CMK (cell line): ENCODE measurements around the gene CMTM5.
"Not testable (repeated sequence)": the region's sequence is repeated elsewhere in the genome, so short reads cannot be mapped to it uniquely, and the experiment has no call there.

Source experiments
- DNase-seq: peaks from one replicate; pipeline ENCODE4 v3.0.0-alpha.2; 2010; ENCODE audit warnings: low read depth

CMTM5 gene

DNA sequence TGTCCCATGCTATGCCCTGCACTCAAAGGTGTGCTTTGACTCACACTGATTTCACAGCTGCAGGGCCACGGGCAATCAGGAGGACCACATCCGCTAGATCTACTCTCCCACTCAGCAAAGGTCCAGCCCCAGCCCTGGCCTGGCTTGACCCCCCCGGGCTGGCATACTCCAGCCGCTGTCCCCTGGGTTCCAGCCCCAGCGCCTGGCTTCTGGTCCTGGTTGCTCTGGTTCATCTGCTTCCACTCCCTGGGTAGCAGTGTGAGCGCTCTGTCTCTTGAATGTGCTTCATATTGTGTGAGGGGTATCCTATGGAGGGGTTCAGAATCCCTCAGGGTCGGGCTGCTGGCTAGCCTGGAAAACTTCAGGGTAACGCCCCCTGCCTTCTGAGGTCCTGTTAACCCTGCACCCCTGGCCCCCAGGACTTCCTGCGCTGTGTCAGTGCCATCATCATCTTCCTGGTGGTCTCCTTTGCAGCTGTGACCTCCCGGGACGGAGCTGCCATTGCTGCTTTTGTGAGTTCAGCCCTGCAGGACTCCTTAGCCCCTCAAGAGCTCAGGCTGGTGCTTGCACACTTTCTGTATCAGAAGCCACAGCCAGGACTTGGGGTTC, 1.9 kb downstream of the CMTM5 start:
- no peak for DNase-seq

DNA sequence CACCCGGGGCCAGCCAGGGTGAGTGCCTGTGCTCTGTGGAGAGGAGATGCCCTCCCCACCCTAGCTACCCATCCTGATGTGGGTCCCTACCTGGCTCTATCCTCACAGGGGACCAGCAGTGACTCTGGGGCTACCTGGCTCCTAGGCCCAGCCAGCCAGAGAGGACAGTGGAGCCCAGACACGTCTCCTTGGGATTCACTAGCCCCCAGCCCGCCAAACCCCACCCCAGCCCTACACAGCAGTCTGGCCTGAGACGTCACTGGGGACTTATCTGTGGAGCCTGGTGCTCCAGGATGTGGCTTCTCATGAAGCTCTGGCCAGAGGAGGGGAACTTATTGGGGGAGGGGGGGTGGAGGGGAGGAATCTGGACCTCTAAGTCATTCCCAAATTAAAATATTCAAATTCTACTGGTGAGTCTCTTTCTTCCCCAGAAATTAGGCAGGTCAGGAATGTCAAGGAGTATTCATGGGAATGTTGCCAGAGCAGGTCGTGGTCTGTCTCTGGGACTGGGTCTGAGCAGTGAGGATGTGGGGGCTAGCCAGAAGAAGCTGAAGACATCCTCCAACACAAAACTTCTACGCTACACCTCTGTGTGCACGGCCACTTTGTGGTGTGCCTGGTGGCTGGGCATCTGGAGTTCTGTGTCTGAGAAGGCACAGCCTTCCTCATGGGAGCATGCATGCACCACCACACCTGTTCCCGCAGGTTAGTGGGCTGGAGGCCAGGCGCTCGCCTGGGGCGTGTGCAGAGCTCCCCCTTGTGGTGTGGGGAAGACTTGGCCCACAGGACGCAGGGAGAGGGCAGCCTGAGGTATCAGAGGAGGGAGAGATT, 2.7 kb downstream of the CMTM5 start:
- DNase-seq = no peak

DNA sequence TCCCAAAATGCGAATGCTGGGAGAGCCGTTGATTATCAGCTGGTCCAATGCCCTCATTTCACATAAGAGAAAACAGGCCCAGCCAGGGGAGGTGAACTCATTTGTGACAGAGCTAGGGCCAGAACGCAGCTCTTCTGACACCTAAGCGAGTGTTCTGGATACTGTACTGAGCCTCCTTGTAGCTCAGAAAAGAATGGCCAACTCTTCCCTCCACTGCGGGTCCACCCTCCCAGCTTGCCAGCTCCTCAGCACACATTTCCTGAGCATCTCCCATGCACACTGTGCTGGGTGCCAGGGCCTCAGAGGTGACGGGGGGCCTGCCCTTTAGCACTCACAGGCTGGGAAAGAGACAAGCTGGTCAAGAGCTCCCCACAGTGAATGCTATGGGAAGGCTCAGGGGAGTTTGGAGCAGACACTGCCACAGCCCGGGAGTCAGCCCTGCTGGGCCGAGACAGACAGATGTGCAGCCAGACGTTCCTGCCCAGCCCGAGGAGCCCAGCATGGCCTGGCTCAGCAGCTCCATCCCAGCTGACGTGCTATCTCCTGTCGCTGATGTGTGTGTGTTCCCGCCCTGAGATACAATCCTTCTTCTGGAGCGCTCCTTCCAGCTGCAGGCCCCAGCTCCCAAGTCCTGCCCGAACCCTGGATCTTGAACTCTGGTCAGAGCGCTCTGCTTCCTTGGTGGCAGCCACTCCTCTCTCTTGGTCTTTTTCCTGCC, 3.5 kb downstream of the CMTM5 start:
- DNase-seq = no peak

- DNase-seq = no peak
Measured at GRCh38 chr14:23380976-23381375, 4.1 kb downstream of the CMTM5 start.

DNA sequence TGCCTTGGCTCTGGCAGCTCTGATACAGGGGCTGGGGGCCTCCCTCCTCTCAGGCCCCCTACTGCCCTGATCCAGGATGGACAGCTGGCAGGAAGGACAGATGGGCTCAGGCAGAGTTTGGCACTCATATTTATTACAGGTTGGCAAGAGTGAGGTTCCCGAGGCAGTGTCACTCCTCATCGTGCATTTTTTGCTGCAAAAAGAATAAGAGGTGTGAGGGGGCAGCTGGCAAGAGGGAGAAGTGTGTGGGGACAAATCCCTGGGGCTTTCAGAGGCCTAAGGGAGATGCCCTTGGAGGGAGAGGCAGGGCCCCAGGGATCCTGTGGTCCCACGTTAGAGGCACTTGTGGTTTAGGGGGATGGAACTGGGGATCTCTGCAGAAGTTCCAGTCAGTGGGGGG, 5.0 kb downstream of the CMTM5 start:
- no peak for DNase-seq

- no peak for DNase-seq
Measured at GRCh38 chr14:23382276-23382675, 5.4 kb downstream of the CMTM5 start.

- DNase-seq = no peak
Measured at GRCh38 chr14:23382731-23383440, 6.0 kb downstream of the CMTM5 start.

DNA sequence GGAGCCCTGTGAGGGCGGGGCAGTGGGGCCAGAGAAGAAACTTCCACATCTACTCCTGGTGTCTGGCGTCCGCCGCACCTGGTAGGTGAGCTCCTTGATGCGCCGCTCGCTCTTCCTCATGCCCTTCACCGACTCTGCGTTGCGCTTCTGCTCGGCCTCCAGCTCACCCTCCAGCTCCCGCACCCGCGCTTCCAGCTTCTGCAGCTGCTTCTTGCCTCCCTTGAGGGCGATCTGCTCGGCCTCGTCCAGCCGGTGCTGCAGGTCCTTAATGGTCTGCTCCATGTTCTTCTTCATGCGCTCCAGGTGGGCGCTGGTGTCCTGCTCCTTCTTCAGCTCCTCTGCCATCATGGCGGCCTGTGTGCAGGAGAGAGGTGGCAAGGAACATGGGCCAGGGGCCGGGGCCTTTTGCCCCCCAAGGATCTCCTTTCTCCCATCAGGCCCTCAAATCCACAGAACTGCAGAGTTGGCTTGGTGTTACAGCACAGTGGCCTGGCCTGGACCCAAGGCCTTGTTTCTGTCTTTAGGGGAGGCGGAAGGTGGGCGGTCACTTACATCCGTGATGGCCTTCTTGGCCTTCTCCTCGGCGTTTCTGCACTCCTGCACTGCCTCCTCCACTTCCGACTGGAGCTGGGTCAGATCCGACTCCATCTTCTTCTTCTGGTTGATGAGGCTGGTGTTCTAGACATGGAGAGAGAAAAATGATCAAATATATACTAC, 7.7 kb downstream of the CMTM5 start:
- DNase-seq = no peak

DNA sequence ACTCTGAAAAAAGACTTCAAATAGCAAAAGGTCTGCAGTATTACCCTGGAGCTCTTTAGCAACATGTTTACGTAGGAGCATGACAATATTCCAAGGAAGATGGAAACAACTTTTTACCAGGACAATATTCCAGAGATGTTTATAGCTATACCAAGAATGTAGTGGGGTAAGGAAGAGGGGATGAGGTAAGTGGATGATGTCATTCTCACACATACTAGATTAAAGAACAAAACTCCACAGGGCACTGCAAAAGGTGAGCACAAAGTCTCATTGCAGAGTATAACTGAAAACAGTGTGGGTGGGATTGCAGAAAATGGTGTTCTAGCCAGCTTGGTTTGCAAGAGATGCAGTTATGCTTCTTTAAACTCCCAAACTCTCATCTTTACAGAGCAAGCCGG, 8.4 kb downstream of the CMTM5 start:
- no peak for DNase-seq

GRCh38 chr14:23385642-23386265, 8.9 kb downstream of the CMTM5 start:
- no peak for DNase-seq

GRCh38 chr14:23386266-23386657, 9.4 kb downstream of the CMTM5 start:
- not testable (repeated sequence) for DNase-seq

DNA sequence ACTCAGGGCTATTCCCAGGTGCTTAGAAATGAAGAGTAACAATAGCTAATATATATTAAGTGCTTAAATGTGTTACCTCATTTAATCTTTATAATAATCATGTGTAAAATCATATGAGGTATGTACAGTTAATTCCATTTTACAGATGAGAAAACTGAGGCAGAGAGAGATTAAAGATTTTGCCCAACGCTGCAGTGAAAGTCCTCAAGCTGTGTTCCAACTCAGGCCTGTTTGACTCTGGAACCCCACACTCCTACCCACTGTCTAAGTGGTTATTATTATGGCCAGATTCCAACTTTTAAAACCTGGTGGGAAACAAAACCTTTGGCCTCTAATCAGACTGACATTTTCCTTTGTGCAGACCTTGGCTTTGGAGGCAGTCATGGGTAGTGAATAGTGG, 10.2 kb downstream of the CMTM5 start:
- DNase-seq = no peak

DNA sequence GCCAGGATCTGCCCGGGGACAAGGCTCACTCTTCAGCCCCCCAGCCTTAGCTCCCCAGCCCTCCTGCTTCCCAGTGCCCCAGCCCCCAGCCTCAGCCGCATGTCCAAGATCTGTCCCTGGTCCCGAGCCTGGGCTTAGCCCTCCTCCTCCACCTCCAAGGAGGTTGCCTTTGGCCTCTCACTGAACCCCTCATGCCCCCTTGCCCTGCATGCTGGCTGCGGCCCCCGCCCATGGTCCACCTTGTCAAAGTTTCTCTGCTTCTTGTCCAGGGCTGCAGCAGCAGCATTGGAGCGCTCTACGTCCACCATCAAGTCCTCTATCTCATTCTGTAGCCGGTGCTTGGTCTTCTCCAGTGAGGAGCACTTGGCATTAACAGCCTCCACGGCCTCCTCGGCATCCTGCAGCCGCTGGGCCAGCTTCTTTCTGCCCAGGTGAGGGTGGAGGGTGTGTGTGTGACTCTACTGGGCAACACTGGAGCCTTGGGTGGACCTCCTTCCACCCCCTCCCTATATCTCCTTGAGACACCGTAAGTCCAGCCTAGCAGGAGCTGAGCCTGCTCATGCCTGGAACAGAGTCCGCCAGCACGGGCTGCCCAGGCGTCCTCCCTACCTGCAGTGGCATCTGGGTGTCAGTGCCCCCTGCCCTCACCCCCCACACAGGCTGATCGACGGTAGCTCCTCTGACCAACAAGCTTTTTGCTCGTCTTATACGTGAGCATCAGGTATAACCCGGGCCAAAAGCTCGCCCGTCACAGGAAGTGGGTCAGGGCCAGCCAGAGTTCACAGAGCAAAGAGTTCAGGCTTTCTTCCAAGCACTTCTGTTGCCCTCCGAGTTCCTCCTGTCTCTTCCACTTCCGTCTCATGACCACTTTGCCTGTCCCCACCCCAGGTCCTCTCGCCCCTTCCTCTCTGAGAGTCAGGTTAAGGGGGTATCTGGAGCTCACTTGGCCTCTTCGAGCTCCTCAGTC, 11.4 kb downstream of the CMTM5 start:
- no peak for DNase-seq

DNA sequence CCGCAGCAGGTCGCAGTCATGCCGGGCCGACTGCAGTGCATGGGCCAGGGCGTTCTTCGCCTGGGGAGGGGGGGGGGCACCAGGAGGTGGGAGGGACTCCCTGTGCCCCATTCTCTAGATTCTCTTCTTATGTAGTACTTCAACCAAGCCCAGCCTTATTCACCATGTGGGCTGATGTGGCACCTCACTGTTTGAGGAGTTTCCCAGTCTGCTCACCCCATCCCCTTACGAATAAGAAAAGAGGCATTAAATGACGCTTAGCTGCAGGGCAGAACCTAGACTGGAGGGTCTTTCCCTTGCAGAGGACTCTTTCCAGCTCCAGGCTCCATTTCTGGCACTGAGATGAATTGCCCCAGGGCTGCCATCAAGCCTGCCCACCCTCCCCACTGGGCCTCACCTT, 12.2 kb downstream of the CMTM5 start:
- no peak for DNase-seq

- DNase-seq = no peak
Measured at GRCh38 chr14:23389396-23389795, 12.6 kb downstream of the CMTM5 start.

GRCh38 chr14:23389871-23390270, 13.0 kb downstream of the CMTM5 start:
- not testable (repeated sequence) for DNase-seq

GRCh38 chr14:23392613-23393012, 15.8 kb downstream of the CMTM5 start:
- no peak for DNase-seq

DNA sequence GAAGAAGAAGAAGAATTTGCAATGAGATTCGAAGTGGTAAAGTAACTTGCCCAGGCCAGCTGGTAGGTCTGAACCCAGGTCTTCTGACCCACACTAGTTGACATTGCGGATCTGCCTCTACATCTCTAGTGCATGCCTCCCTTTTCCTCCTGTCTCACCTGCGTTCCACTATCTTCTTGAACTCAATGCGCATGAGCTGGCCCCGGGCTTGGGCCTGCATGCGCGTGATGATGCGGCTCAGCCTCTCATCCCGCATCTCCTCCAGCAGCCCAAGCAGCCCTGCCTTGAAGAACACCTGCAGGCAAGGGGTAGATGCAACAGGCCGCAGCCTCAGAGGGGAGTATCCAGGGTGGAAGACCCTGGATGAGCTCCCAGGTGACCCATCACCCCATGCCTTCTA, 19.3 kb downstream of the CMTM5 start:
- DNase-seq = no peak

- DNase-seq = no peak
Measured at GRCh38 chr14:23396781-23397407, 20.0 kb downstream of the CMTM5 start.

DNA sequence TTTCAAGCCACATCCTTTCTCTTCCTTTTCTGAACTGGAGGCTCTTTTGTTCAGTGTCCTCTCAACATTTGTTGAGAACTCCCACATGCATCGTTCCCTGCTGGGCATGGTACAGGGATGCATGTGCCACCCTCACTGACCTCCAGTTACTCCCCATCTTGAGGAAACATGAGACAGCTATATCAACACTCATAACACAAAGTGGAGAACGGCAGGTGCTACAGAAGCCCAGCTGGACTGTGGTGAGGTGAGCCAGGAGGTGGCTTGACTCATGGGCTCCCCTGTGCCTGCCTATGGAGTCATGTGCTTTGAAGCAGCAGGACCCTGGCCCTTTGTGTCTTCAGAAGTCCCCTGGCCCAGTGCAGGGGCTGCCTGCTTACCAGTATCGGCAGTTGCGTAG, 21.5 kb downstream of the CMTM5 start:
- DNase-seq = no peak
